PC-9 (cell line): ENCODE measurements around the gene ZAR1L. TPM values are rescaled to one million over a fixed set of nuclear protein-coding genes. Genes with fewer than 3 reads are reported as not detected.

ENCODE experiments used
- BruUV-seq: library from RNA; stranded (reverse); fragments of 400-500 nt; replicated peaks from 2 replicates; lab custom pipeline; 2021; lab: Mats Ljungman, UMichigan
- CTCF ChIA-PET: fragments of 300-600 bp; sonication (Branson Sonifier 250); formaldehyde crosslinking; loops from one replicate; lab custom pipeline; 2022; ENCODE audit warnings: antibody characterized with exemption; lab: Charles Lee
- POLR2A ChIA-PET: fragments of 300-600 bp; sonication (Branson Sonifier 250); formaldehyde crosslinking; loops from one replicate; lab custom pipeline; 2022; ENCODE audit warnings: antibody characterized with exemption; ENCODE audit not compliant: unreplicated experiment; lab: Charles Lee
- DNase-seq, 2 experiments: peaks; one replicate each; pipeline versions ENCODE4 v3.0.0 to v3.0.0-alpha.2; 2015 to 2022; ENCODE audit warnings: mixed read lengths in 1 of 2
- H2AFZ ChIP-seq: fragments of 200-600 bp; sonication (generic); 2 replicates; pipeline ENCODE4 v1.8.1; 2017; ENCODE audit warnings: antibody characterized with exemption
- H3F3A ChIP-seq: fragments of 200-600 bp; sonication (generic); 2 replicates; pipeline ENCODE4 v1.8.1; 2017; ENCODE audit warnings: antibody characterized with exemption, mild to moderate bottlenecking, low read depth; ENCODE audit not compliant: insufficient read depth
- H3K27ac ChIP-seq: fragments of 200-600 bp; sonication (generic); 2 replicates; pipeline ENCODE4 v1.6.1; 2016; ENCODE audit warnings: mixed run types
- H3K27me3 ChIP-seq: fragments of 200-600 bp; sonication (generic); 2 replicates; pipeline ENCODE4 v1.6.1; 2016; ENCODE audit warnings: low read depth, mixed run types; ENCODE audit not compliant: insufficient read depth
- H3K36me3 ChIP-seq: fragments of 200-600 bp; sonication (generic); 2 replicates; pipeline ENCODE4 v1.6.1; 2016; ENCODE audit warnings: low read depth, mixed run types
- H3K4me1 ChIP-seq: fragments of 200-600 bp; sonication (generic); replicated peaks from 2 replicates; pipeline ENCODE4 v1.6.1; 2016; ENCODE audit warnings: mixed run types; ENCODE audit not compliant: insufficient read depth
- H3K4me2 ChIP-seq: fragments of 200-600 bp; sonication (generic); 2 replicates; pipeline ENCODE4 v1.6.1; 2017; ENCODE audit warnings: mixed run types
- H3K4me3 ChIP-seq: fragments of 200-600 bp; sonication (generic); 2 replicates; pipeline ENCODE4 v1.6.1; 2016; ENCODE audit warnings: mixed run types
- H3K79me2 ChIP-seq: fragments of 200-600 bp; sonication (generic); 2 replicates; pipeline ENCODE4 v1.6.1; 2017; ENCODE audit warnings: low read depth, mixed run types
- H3K9me2 ChIP-seq: fragments of 200-600 bp; sonication (generic); 2 replicates; pipeline ENCODE4 v1.8.1; 2017; ENCODE audit warnings: mild to moderate bottlenecking; ENCODE audit not compliant: insufficient read depth
- H3K9me3 ChIP-seq: fragments of 200-600 bp; sonication (generic); 2 replicates; pipeline ENCODE4 v1.8.1; 2016; ENCODE audit warnings: low read depth; ENCODE audit not compliant: insufficient read depth
- H4K20me1 ChIP-seq: fragments of 200-600 bp; sonication (generic); 2 replicates; pipeline ENCODE4 v1.8.1; 2017; ENCODE audit not compliant: insufficient read depth
- CTCF ChIP-seq: fragments of 200-600 bp; sonication (generic); conservative IDR thresholded peaks from 2 replicates; pipeline ENCODE4 v1.6.1; 2017; ENCODE audit warnings: mixed run types, antibody characterized with exemption, mild to moderate bottlenecking, moderate library complexity
- EZH2 ChIP-seq: fragments of 200-600 bp; sonication (generic); IDR thresholded peaks from 2 replicates; pipeline ENCODE4 v1.8.0; 2017; ENCODE audit warnings: antibody characterized with exemption, low read depth
- intact Hi-C: fragments of 100-400 bp; cut with micrococcal nuclease; formaldehyde crosslinking; loops from one replicate; pipeline ENCODE4 v1.10.0; 2022; ENCODE audit not compliant: unreplicated experiment
- total RNA-seq: library from RNA; stranded (reverse); gene quantifications from 2 replicates; pipeline ENCODE4 v1.2.3, GENCODE V29; 2021

ZAR1L gene
- total RNA-seq, 1 experiment from 2014 or later = 0.37 TPM

- H3K79me2 ChIP-seq = peaks cover 9% of the 10 kb centered on the region
- H3K4me3 ChIP-seq = peak overlapping the region; percentile 95
- TF ChIP-seq EZH2 (no peak), CTCF (no peak)
- peak overlapping the region; percentile 95 for H3K27ac ChIP-seq
- H3K36me3 ChIP-seq = peaks cover 13% of the 10 kb centered on the region; the same call in 1 of the 2 replicates
- H3K4me2 ChIP-seq = peak overlapping the region; percentile 93
- peaks cover 16% of the 10 kb centered on the region for H3K4me1 ChIP-seq
- no peaks in the 10 kb centered on the region for H3K9me2 ChIP-seq
- ChIA-PET POLR2A (interaction anchor here (0.5 to 0.7 kb wide), 4 partner anchors 30 to 318 kb away, joined by 3 to 4 read pairs (median 3); no protein-coding TSS in a partner anchor), CTCF (interaction anchor here (0.6 kb wide), 2 partner anchors 15 to 123 kb away, joined by 4 to 7 read pairs; no protein-coding TSS in a partner anchor)
- intact Hi-C loops = loop anchor here (10.0 kb wide), 2 partner anchors 219 to 321 kb away; partner anchors contain the start of gene N4BP2L2
- no peak for DNase-seq
- no peaks in the 10 kb centered on the region for H3K27me3 ChIP-seq
- H3K9me3 ChIP-seq = no peaks in the 10 kb centered on the region
- H3F3A ChIP-seq = no peaks in the 10 kb centered on the region; the same call in 1 of the 2 replicates
- BruUV-seq = no TSS peak
- H4K20me1 ChIP-seq = no peaks in the 10 kb centered on the region
- H2AFZ ChIP-seq = peak overlapping the region; percentile 100
Observed at GRCh38 chr13:32316028-32316339, 821 bp upstream of the ZAR1L start.

- no peak for TF ChIP-seq CTCF
- no peaks in the 10 kb centered on the region for H3K9me3 ChIP-seq
- no peaks in the 10 kb centered on the region for H4K20me1 ChIP-seq
- H3F3A ChIP-seq = no peaks in the 10 kb centered on the region; the same call in 1 of the 2 replicates
- DNase-seq = peak; percentile 42 to 66
- H3K4me3 ChIP-seq = peak overlapping the region; percentile 95
- ChIA-PET CTCF (interaction anchor here (0.5 to 0.7 kb wide), 5 partner anchors 347 to 405 kb away, joined by 3 to 12 read pairs (median 4); no protein-coding TSS in a partner anchor), POLR2A (interaction anchor here (0.6 to 0.7 kb wide), 6 partner anchors 150 to 1481 kb away, joined by 3 to 37 read pairs (median 4); no protein-coding TSS in a partner anchor)
- H3K4me2 ChIP-seq = peak overlapping the region; percentile 93
- H3K9me2 ChIP-seq = no peaks in the 10 kb centered on the region
- H3K79me2 ChIP-seq = peaks cover 9% of the 10 kb centered on the region
- intact Hi-C loops = loop anchor here (2.0 to 10.0 kb wide), 3 partner anchors 220 to 320 kb away; partner anchors contain the start of genes N4BP2L2 and PDS5B
- H3K27me3 ChIP-seq = no peaks in the 10 kb centered on the region
- H3K4me1 ChIP-seq = peaks cover 16% of the 10 kb centered on the region
- BruUV-seq = TSS peak; percentile 74
- peak overlapping the region; percentile 100 for H2AFZ ChIP-seq
- H3K36me3 ChIP-seq = 0 out of 2 replicates have a peak, but pooled peaks cover 6% of the 10 kb centered on the region
- H3K27ac ChIP-seq = peak overlapping the region; percentile 95
Observed at GRCh38 chr13:32314271-32315237, 609 bp downstream of the ZAR1L start.

- no peak overlapping the region for H3K4me2 ChIP-seq
- H3K9me3 ChIP-seq = no peaks in the 10 kb centered on the region
- no peaks in the 10 kb centered on the region; the same call in 1 of the 2 replicates for H3F3A ChIP-seq
- BruUV-seq = no TSS peak
- peaks cover 8% of the 10 kb centered on the region for H3K4me1 ChIP-seq
- DNase-seq = no peak
- no peak overlapping the region for H3K4me3 ChIP-seq
- H3K79me2 ChIP-seq = peaks cover 3% of the 10 kb centered on the region
- no peak overlapping the region for H2AFZ ChIP-seq
- H3K9me2 ChIP-seq = no peaks in the 10 kb centered on the region
- CTCF ChIA-PET = interaction anchor here (0.6 to 0.7 kb wide), 2 partner anchors 42 to 228 kb away, joined by 7 to 9 read pairs; no protein-coding TSS in a partner anchor
- POLR2A ChIA-PET = no interaction called here
- H3K27me3 ChIP-seq = no peaks in the 10 kb centered on the region
- no peak overlapping the region for H3K27ac ChIP-seq
- H4K20me1 ChIP-seq = no peaks in the 10 kb centered on the region
- no peaks in the 10 kb centered on the region for H3K36me3 ChIP-seq
- intact Hi-C loops = loop anchor here (10.0 kb wide), 2 partner anchors 223 to 317 kb away; partner anchors contain the start of gene N4BP2L2
- TF ChIP-seq EZH2 = no peak
- no peak for TF ChIP-seq CTCF
Observed at GRCh38 chr13:32311188-32311897, 3.8 kb downstream of the ZAR1L start.
